ENCODE data around the gene TBC1D22B. TPM values are rescaled to one million over a fixed set of nuclear protein-coding genes. Genes with fewer than 3 reads are reported as not detected.

Gene TBC1D22B
- polyA plus RNA-seq, 1 of the 3 experiments (the other 2 are of a cell fraction) = 5.3 TPM

GRCh38 chr6:37343248-37343647 is 85.7 kb downstream of the TBC1D22B start:
- H3K9me2 ChIP-seq = no peaks in the 10 kb centered on the region
- ChIA-PET CTCF (interaction anchor here (1.4 to 2.5 kb wide), 2 partner anchors 18 to 23 kb away, joined by 3 to 9 read pairs; no protein-coding TSS in a partner anchor), POLR2A (no interaction called here)
- H3K27me3 ChIP-seq (ENCODE audit: insufficient read depth) = no peaks in the 10 kb centered on the region; the same call in 1 of the 2 replicates
- H3K4me2 ChIP-seq = no peak overlapping the region
- H3K36me3 ChIP-seq (replicated peaks in 1 of 2; ENCODE audit: control insufficient read depth in 1 of 2, insufficient read depth in 2 of 2, low read length in 1 of 2) = no peaks in the 10 kb centered on the region
- no peaks in the 10 kb centered on the region for H3K79me2 ChIP-seq (ENCODE audit: insufficient read depth)
- H3K9me3 ChIP-seq = no peaks in the 10 kb centered on the region
- no peak overlapping the region for H3K27ac ChIP-seq (ENCODE audit: low read depth in 2 of 2, low read length in 1 of 2)
- no peak overlapping the region for H2AFZ ChIP-seq (ENCODE audit: low read depth)
- no peaks in the 10 kb centered on the region for H3K4me1 ChIP-seq (ENCODE audit: control insufficient read depth in 1 of 2, insufficient read depth in 2 of 2, low read depth in 1 of 2, low read length in 1 of 2)
- H3K4me3 ChIP-seq (ENCODE audit: low read depth in 2 of 2, low read length in 1 of 2) = no peak overlapping the region
- TF ChIP-seq GATA2 (CRISPR knock-in tag; IDR thresholded peaks at IDR 0.05) (no peak), YY1 (IDR thresholded peaks at IDR 0.05; ENCODE audit: low read depth) (no peak), NRF1 (IDR thresholded peaks at IDR 0.05; ENCODE audit: low read depth, low read length) (no peak), SIN3A (IDR thresholded peaks at IDR 0.05; ENCODE audit: borderline replicate concordance, low read depth, low read length) (no peak), IRF3 (IDR thresholded peaks at IDR 0.05; ENCODE audit: low read depth, low read length) (no peak), FOXJ3 (CRISPR knock-in tag; IDR thresholded peaks at IDR 0.05) (no peak), RAD21 (IDR thresholded peaks at IDR 0.05; ENCODE audit: low read length) (no peak), USF2 (IDR thresholded peaks at IDR 0.05; ENCODE audit: borderline replicate concordance, low read depth, low read length) (no peak), MEF2A (IDR thresholded peaks at IDR 0.05; ENCODE audit: borderline replicate concordance, low read depth) (no peak), POLR2AphosphoS5 (IDR thresholded peaks at IDR 0.05; ENCODE audit: low read depth, low read length) (no peak), FOXM1 (IDR thresholded peaks at IDR 0.05; ENCODE audit: low read depth) (no peak), EZH2phosphoT487 (IDR thresholded peaks at IDR 0.05; ENCODE audit: borderline replicate concordance, low read depth) (no peak), SMC3 (IDR thresholded peaks at IDR 0.05; ENCODE audit: low read depth, low read length) (no peak), TEAD4 (IDR thresholded peaks at IDR 0.05; ENCODE audit: borderline replicate concordance, insufficient read depth) (no peak), JUND (IDR thresholded peaks at IDR 0.05) (no peak), RFX5 (IDR thresholded peaks at IDR 0.05; ENCODE audit: low read length) (no peak), TCF12 (IDR thresholded peaks at IDR 0.05) (no peak)
- H3K9ac ChIP-seq = no peak overlapping the region
- no peaks in the 10 kb centered on the region for H4K20me1 ChIP-seq (ENCODE audit: insufficient read depth)
- DNase-seq = no peak
- no peaks in the 10 kb centered on the region for H3F3A ChIP-seq (replicated peaks; ENCODE audit: insufficient read depth)
- 87% methylated on average over 3 of the region's 3 CpGs for WGBS (ENCODE audit: low lambda C conversion rate)

GRCh38 chr6:37344308-37344707 is 86.7 kb downstream of the TBC1D22B start:
- H3K9ac ChIP-seq = no peak overlapping the region
- no peaks in the 10 kb centered on the region for H4K20me1 ChIP-seq (ENCODE audit: insufficient read depth)
- no peaks in the 10 kb centered on the region for H3F3A ChIP-seq (replicated peaks; ENCODE audit: insufficient read depth)
- H3K4me2 ChIP-seq = no peak overlapping the region
- 57% methylated on average over 3 of the region's 3 CpGs for WGBS (ENCODE audit: low lambda C conversion rate)
- no peaks in the 10 kb centered on the region for H3K36me3 ChIP-seq (replicated peaks in 1 of 2; ENCODE audit: control insufficient read depth in 1 of 2, insufficient read depth in 2 of 2, low read length in 1 of 2)
- no peak overlapping the region for H2AFZ ChIP-seq (ENCODE audit: low read depth)
- no peaks in the 10 kb centered on the region; the same call in 1 of the 2 replicates for H3K27me3 ChIP-seq (ENCODE audit: insufficient read depth)
- H3K9me3 ChIP-seq = no peaks in the 10 kb centered on the region
- no peak overlapping the region for H3K4me3 ChIP-seq (ENCODE audit: low read depth in 2 of 2, low read length in 1 of 2)
- H3K9me2 ChIP-seq = no peaks in the 10 kb centered on the region
- POLR2A ChIA-PET = no interaction called here
- CTCF ChIA-PET = interaction anchor here (2.5 kb wide), 1 partner anchor 19 kb away, joined by 9 read pairs; no protein-coding TSS in a partner anchor
- no peaks in the 10 kb centered on the region for H3K4me1 ChIP-seq (ENCODE audit: control insufficient read depth in 1 of 2, insufficient read depth in 2 of 2, low read depth in 1 of 2, low read length in 1 of 2)
- H3K79me2 ChIP-seq (ENCODE audit: insufficient read depth) = no peaks in the 10 kb centered on the region
- H3K27ac ChIP-seq (ENCODE audit: low read depth in 2 of 2, low read length in 1 of 2) = no peak overlapping the region
- DNase-seq = no peak
- no peak for TF ChIP-seq NFIC (IDR thresholded peaks at IDR 0.05; ENCODE audit: borderline replicate concordance)
- no peak for TF ChIP-seq CHD2 (IDR thresholded peaks at IDR 0.05; ENCODE audit: low read length, partially characterized antibody)
- TF ChIP-seq ZBTB33 (IDR thresholded peaks at IDR 0.05; ENCODE audit: borderline replicate concordance, low read depth) = no peak
- no peak for TF ChIP-seq EZH2phosphoT487 (IDR thresholded peaks at IDR 0.05; ENCODE audit: borderline replicate concordance, low read depth)
- no peak for TF ChIP-seq TAF1 (IDR thresholded peaks at IDR 0.05; ENCODE audit: borderline replicate concordance, low read depth, low read length)
- TF ChIP-seq FOSL2 (IDR thresholded peaks at IDR 0.05; ENCODE audit: borderline replicate concordance, low read depth) = no peak
- no peak for TF ChIP-seq RFX5 (IDR thresholded peaks at IDR 0.05; ENCODE audit: low read length)
- TF ChIP-seq GABPA (IDR thresholded peaks at IDR 0.05; ENCODE audit: low read depth) = no peak
- TF ChIP-seq YY1 (IDR thresholded peaks at IDR 0.05; ENCODE audit: low read depth) = no peak
- TF ChIP-seq GATA2 (CRISPR knock-in tag; IDR thresholded peaks at IDR 0.05) = no peak
- TF ChIP-seq MEF2A (IDR thresholded peaks at IDR 0.05; ENCODE audit: borderline replicate concordance, low read depth) = no peak
- no peak for TF ChIP-seq RCOR1 (IDR thresholded peaks at IDR 0.05; ENCODE audit: low read length)
- no peak for TF ChIP-seq FOXM1 (IDR thresholded peaks at IDR 0.05; ENCODE audit: low read depth)
- TF ChIP-seq MAX (IDR thresholded peaks at IDR 0.05; ENCODE audit: low read depth) = no peak
- TF ChIP-seq EP300 (IDR thresholded peaks at IDR 0.05; ENCODE audit: borderline replicate concordance in 1 of 2, low read depth in 1 of 2, low read length in 1 of 2) = no peak
